Measurements from ENCODE around the gene ZNF407.

- TF ChIP-seq, protein P1, sequence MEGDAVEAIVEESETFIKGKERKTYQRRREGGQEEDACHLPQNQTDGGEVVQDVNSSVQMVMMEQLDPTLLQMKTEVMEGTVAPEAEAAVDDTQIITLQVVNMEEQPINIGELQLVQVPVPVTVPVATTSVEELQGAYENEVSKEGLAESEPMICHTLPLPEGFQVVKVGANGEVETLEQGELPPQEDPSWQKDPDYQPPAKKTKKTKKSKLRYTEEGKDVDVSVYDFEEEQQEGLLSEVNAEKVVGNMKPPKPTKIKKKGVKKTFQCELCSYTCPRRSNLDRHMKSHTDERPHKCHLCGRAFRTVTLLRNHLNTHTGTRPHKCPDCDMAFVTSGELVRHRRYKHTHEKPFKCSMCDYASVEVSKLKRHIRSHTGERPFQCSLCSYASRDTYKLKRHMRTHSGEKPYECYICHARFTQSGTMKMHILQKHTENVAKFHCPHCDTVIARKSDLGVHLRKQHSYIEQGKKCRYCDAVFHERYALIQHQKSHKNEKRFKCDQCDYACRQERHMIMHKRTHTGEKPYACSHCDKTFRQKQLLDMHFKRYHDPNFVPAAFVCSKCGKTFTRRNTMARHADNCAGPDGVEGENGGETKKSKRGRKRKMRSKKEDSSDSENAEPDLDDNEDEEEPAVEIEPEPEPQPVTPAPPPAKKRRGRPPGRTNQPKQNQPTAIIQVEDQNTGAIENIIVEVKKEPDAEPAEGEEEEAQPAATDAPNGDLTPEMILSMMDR (IDR thresholded peaks at IDR 0.05; ENCODE audit: low read depth, low read length, missing input control) = no peak
- TF ChIP-seq FOXA1 (IDR thresholded peaks at IDR 0.05) (no peak), YY1 (IDR thresholded peaks at IDR 0.05) (no peak), TAF1 (conservative IDR thresholded peaks at IDR 0.05) (no peak), SP1 (IDR thresholded peaks at IDR 0.05) (no peak), REST (IDR thresholded peaks at IDR 0.05) (no peak), RXRA (IDR thresholded peaks at IDR 0.05) (no peak), EGR1 (IDR thresholded peaks at IDR 0.05; ENCODE audit: low read depth in 2 of 2) (no peak), RAD21 (IDR thresholded peaks at IDR 0.05) (no peak)
- TF ChIP-seq, protein P2, sequence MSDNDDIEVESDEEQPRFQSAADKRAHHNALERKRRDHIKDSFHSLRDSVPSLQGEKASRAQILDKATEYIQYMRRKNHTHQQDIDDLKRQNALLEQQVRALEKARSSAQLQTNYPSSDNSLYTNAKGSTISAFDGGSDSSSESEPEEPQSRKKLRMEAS (IDR thresholded peaks at IDR 0.05) = no peak
Observed at GRCh38 chr18:74967438-74967837, 369.8 kb downstream of the ZNF407 start.
